ENCODE measurements around the gene CYFIP1.

Gene CYFIP1

GRCh38 chr15:22845289-22845900 is 134.8 kb downstream of the CYFIP1 start:
- no peak for TF ChIP-seq JUND (IDR thresholded peaks at IDR 0.05; ENCODE audit: low read depth)
- in situ Hi-C loops (cut with HindIII; ENCODE audit: low pct_unique_long_range_greater_than_20kb, low sequenced_read_pairs) = no loop called here
- no peak for DNase-seq (ENCODE audit: low read depth in 1 of 2, low spot score in 1 of 2)

DNA sequence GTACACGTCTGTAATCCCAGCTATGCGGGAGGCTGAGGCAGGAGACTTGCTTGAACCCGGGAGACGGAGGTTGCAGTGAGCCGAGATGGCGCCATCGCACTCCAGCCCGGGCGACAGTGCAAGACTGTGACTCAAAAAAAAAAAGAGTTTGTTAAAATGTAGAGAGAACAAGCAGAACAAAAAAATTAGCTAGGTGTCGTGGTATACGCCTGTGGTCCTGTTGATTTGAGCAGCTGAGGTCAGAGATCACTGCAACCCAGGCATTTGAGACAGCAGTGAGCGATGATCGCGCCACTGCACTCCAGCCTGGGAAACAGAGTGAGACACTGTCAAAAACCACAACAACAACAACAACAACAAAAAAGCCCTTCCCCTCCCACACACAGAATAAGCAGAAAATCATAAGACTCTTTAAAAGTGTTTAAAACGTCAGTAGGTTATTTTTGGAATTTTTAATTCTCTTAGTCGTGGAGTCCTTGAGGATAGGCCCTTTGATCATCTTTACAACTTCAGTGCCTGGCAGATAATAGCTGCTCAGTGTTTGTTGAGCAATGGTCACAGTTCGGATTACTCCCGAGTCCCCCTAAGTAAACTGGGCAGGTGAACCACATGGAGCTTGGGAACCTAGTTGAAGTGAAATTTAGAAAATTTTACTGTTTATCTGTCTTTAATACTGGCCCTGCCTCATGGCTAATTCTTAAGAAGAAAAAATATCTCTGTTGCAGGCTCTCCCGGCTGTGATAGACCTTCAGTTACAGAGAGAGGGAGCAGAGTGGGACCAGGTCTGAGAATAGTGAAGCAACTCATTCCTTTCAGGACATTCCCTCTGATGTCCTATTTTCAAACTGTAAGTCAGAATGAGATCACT is 135.5 kb downstream of the CYFIP1 start:
- DNase-seq (ENCODE audit: low read depth in 1 of 2, low spot score in 1 of 2) = no peak
- no peak for TF ChIP-seq JUND (IDR thresholded peaks at IDR 0.05; ENCODE audit: low read depth)
- in situ Hi-C loops (cut with HindIII; ENCODE audit: low pct_unique_long_range_greater_than_20kb, low sequenced_read_pairs) = no loop called here

GRCh38 chr15:22839046-22839695 is 141.0 kb downstream of the CYFIP1 start:
- TF ChIP-seq JUND (IDR thresholded peaks at IDR 0.05; ENCODE audit: low read depth) = no peak
- in situ Hi-C loops (cut with HindIII; ENCODE audit: low pct_unique_long_range_greater_than_20kb, low sequenced_read_pairs) = no loop called here
- DNase-seq (ENCODE audit: low read depth in 1 of 2, low spot score in 1 of 2) = peak in 1 of 2 experiments; percentile 13

GRCh38 chr15:22838292-22839042 is 141.7 kb downstream of the CYFIP1 start, which contains the start of gene NIPA2:
TSS of gene NIPA2 (plus strand) at chr15:22838666. CDS start at chr15:22851732, 13,066 bp downstream.
- DNase-seq (ENCODE audit: low read depth in 1 of 2, low spot score in 1 of 2) = peak; percentile 91 to 99
- in situ Hi-C loops (cut with HindIII; ENCODE audit: low pct_unique_long_range_greater_than_20kb, low sequenced_read_pairs) = no loop called here
- no peak for TF ChIP-seq JUND (IDR thresholded peaks at IDR 0.05; ENCODE audit: low read depth)

GRCh38 chr15:22831473-22831872 is 148.7 kb downstream of the CYFIP1 start:
- in situ Hi-C loops (cut with HindIII; ENCODE audit: low pct_unique_long_range_greater_than_20kb, low sequenced_read_pairs) = no loop called here
- no peak for TF ChIP-seq JUND (IDR thresholded peaks at IDR 0.05; ENCODE audit: low read depth)
- DNase-seq (ENCODE audit: low read depth in 1 of 2, low spot score in 1 of 2) = no peak

DNA sequence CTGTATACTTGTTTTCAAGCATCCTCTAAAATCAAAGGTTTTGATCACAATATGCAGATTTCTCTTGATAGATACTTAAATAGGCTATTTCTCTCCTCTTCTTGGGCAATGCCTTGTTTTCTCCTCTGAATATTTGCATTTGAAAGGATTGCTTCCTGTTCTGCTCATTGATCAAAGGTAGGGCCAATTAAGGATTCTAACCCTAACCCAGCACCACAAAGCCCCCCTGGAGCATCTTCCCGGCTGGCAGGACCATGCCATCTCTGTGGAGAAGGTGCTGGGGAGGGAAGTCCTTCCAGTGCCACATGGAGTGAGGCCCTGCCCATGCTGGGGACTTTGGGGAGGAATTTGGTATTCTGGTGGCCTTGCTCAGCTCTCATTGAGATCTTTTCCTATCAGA is 153.0 kb downstream of the CYFIP1 start:
- TF ChIP-seq JUND (IDR thresholded peaks at IDR 0.05; ENCODE audit: low read depth) = no peak
- in situ Hi-C loops (cut with HindIII; ENCODE audit: low pct_unique_long_range_greater_than_20kb, low sequenced_read_pairs) = no loop called here

GRCh38 chr15:22823495-22824128 is 156.6 kb downstream of the CYFIP1 start:
- no peak for TF ChIP-seq JUND (IDR thresholded peaks at IDR 0.05; ENCODE audit: low read depth)
- DNase-seq (ENCODE audit: low read depth in 1 of 2, low spot score in 1 of 2) = no peak
- in situ Hi-C loops (cut with HindIII; ENCODE audit: low pct_unique_long_range_greater_than_20kb, low sequenced_read_pairs) = no loop called here

More for the DNA sequence above, 153.0 kb downstream of the CYFIP1 start:
- DNase-seq (ENCODE audit: low read depth in 1 of 2, low spot score in 1 of 2) = no peak

DNA sequence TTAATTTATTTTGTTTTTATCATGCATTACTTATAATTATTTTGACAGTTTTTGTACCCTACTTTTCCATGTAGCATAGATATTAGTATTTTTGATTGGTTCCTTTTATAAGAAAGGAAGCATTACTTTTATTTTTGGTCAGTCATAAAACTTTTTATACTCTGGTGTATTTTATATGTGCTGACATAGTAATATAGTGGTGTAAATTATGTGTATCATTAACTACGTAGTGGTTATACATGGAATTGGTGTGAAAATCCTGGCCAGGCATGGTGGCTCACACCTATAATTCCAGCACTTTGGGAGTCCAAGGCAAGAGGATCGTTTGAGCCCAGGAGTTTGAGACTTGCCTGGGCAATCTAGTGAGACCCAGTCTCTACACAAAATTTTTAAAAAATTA is 160.5 kb downstream of the CYFIP1 start:
- TF ChIP-seq JUND (IDR thresholded peaks at IDR 0.05; ENCODE audit: low read depth) = no peak
- no peak for DNase-seq (ENCODE audit: low read depth in 1 of 2, low spot score in 1 of 2)
- in situ Hi-C loops (cut with HindIII; ENCODE audit: low pct_unique_long_range_greater_than_20kb, low sequenced_read_pairs) = no loop called here
